Activated CD4-positive, alpha-beta memory T cell treated with anti-CD3 and anti-CD28 coated beads, Interleukin-2, amount 10 ng/mL, durations not matched to agents 7 days and 5 days (primary cell): ENCODE results near the gene PRSS23. TPM values are rescaled to one million over a fixed set of nuclear protein-coding genes. Genes with fewer than 3 reads are reported as not detected.
"Not testable (repeated sequence)": the region's sequence is repeated elsewhere in the genome, so short reads cannot be mapped to it uniquely, and the experiment has no call there.

Experiments
- CTCF ChIA-PET: fragments of 350-600 bp; sonication (Branson Sonifier 250); formaldehyde crosslinking; loops from one replicate; lab custom pipeline; 2021; ENCODE audit warnings: antibody characterized with exemption, inconsistent platforms; lab: Charles Lee
- POLR2A ChIA-PET: fragments of 350-600 bp; sonication (Branson Sonifier 250); formaldehyde crosslinking; loops from one replicate; lab custom pipeline; 2021; ENCODE audit warnings: antibody characterized with exemption; lab: Charles Lee
- DNase-seq: peaks from one replicate; pipeline ENCODE4 v3.0.0-alpha.2; 2020
- H3K27ac Mint-ChIP-seq: one replicate; pipeline ENCODE4 v1.8.0; 2021; ENCODE audit warnings: mild to moderate bottlenecking, mixed read lengths
- H3K27me3 Mint-ChIP-seq: one replicate; pipeline ENCODE4 v1.8.0; 2021; ENCODE audit warnings: mixed read lengths
- H3K36me3 Mint-ChIP-seq: one replicate; pipeline ENCODE4 v1.8.0; 2021; ENCODE audit warnings: low read depth, mixed read lengths
- H3K4me1 Mint-ChIP-seq: one replicate; pipeline ENCODE4 v1.8.0; 2021; ENCODE audit warnings: mixed read lengths
- H3K4me3 Mint-ChIP-seq: one replicate; pipeline ENCODE4 v1.8.0; 2021; ENCODE audit warnings: mild to moderate bottlenecking, mixed read lengths
- H3K9me3 Mint-ChIP-seq: one replicate; pipeline ENCODE4 v1.8.0; 2021; ENCODE audit warnings: mixed read lengths
- total RNA-seq, 2 experiments: library from RNA; stranded (reverse); gene quantifications; one replicate each; pipeline ENCODE4 v1.2.3, GENCODE V29; 2021

The PRSS23 gene
- total RNA-seq: 1 to 10 TPM; 4.0 TPM

GRCh38 chr11:86800076-86800959, at the start of gene PRSS23:
Gene PRSS23 (plus strand): TSS chr11:86800542. CDS start chr11:86807644, 7,102 bp downstream.
- Mint-ChIP-seq H3K27ac (no peak within 1 kb of the TSS), H3K4me1 (peaks cover 42% of the 10 kb centered on the region)

GRCh38 chr11:86753459-86753858, 46.9 kb upstream of the PRSS23 start:
- no peaks in the 10 kb centered on the region for H3K36me3 Mint-ChIP-seq
- CTCF ChIA-PET: no interaction called here
- no peaks in the 10 kb centered on the region for H3K9me3 Mint-ChIP-seq
- no peak for DNase-seq
- H3K4me1 Mint-ChIP-seq: no peaks in the 10 kb centered on the region
- POLR2A ChIA-PET: no interaction called here
- H3K27ac Mint-ChIP-seq: no peak overlapping the region
- H3K27me3 Mint-ChIP-seq: peaks cover 13% of the 10 kb centered on the region
- no peak overlapping the region for H3K4me3 Mint-ChIP-seq

More at GRCh38 chr11:86800076-86800959, at the start of gene PRSS23:
- POLR2A ChIA-PET: no interaction called here
- peaks cover 54% of the 10 kb centered on the region for H3K27me3 Mint-ChIP-seq
- DNase-seq: peak; percentile 53
- no peaks in the 10 kb centered on the region for H3K9me3 Mint-ChIP-seq
- H3K4me3 Mint-ChIP-seq: peak within 1 kb of the TSS; percentile 72
- H3K36me3 Mint-ChIP-seq: no peaks in the 10 kb centered on the region
- CTCF ChIA-PET: interaction anchor here (1.0 to 1.8 kb wide), 3 partner anchors 12 to 192 kb away, joined by 3 to 6 read pairs (median 5); no protein-coding TSS in a partner anchor

GRCh38 chr11:86755146-86755545, 45.2 kb upstream of the PRSS23 start:
- no peaks in the 10 kb centered on the region for H3K4me1 Mint-ChIP-seq
- no peak overlapping the region for H3K27ac Mint-ChIP-seq
- peaks cover 10% of the 10 kb centered on the region for H3K27me3 Mint-ChIP-seq
- ChIA-PET CTCF (no interaction called here), POLR2A (no interaction called here)
- H3K36me3 Mint-ChIP-seq: no peaks in the 10 kb centered on the region
- no peak for DNase-seq
- H3K4me3 Mint-ChIP-seq: no peak overlapping the region
- peaks cover 5% of the 10 kb centered on the region for H3K9me3 Mint-ChIP-seq

GRCh38 chr11:86758171-86758570, 42.2 kb upstream of the PRSS23 start:
- DNase-seq: no peak
- H3K27ac Mint-ChIP-seq: no peak overlapping the region
- POLR2A ChIA-PET: no interaction called here
- no peaks in the 10 kb centered on the region for H3K4me1 Mint-ChIP-seq
- CTCF ChIA-PET: no interaction called here
- peaks cover 6% of the 10 kb centered on the region for H3K9me3 Mint-ChIP-seq
- H3K27me3 Mint-ChIP-seq: peaks cover 5% of the 10 kb centered on the region
- no peaks in the 10 kb centered on the region for H3K36me3 Mint-ChIP-seq
- no peak overlapping the region for H3K4me3 Mint-ChIP-seq

- Mint-ChIP-seq H3K9me3 (peaks cover 6% of the 10 kb centered on the region), H3K4me1 (no peaks in the 10 kb centered on the region), H3K36me3 (no peaks in the 10 kb centered on the region), H3K27me3 (peaks cover 15% of the 10 kb centered on the region), H3K4me3 (no peak overlapping the region), H3K27ac (no peak overlapping the region)
- DNase-seq: no peak
- POLR2A ChIA-PET: no interaction called here
- CTCF ChIA-PET: interaction anchor here (1.0 kb wide), 1 partner anchor 12 kb away, joined by 7 read pairs; no protein-coding TSS in a partner anchor
Observed at GRCh38 chr11:86760577-86760976, 39.8 kb upstream of the PRSS23 start.

- CTCF ChIA-PET: no interaction called here
Observed at GRCh38 chr11:86761978-86762377, 38.4 kb upstream of the PRSS23 start.

GRCh38 chr11:86765203-86765602, 35.1 kb upstream of the PRSS23 start:
- Mint-ChIP-seq H3K36me3 (no peaks in the 10 kb centered on the region), H3K4me1 (no peaks in the 10 kb centered on the region), H3K27me3 (peaks cover 24% of the 10 kb centered on the region), H3K27ac (no peak overlapping the region), H3K9me3 (peaks cover 2% of the 10 kb centered on the region), H3K4me3 (no peak overlapping the region)
- DNase-seq: no peak
- ChIA-PET CTCF (no interaction called here), POLR2A (no interaction called here)

More at GRCh38 chr11:86761978-86762377, 38.4 kb upstream of the PRSS23 start:
- Mint-ChIP-seq H3K9me3 (peaks cover 6% of the 10 kb centered on the region), H3K27ac (no peak overlapping the region), H3K36me3 (no peaks in the 10 kb centered on the region), H3K4me3 (no peak overlapping the region), H3K4me1 (no peaks in the 10 kb centered on the region), H3K27me3 (peaks cover 17% of the 10 kb centered on the region)
- POLR2A ChIA-PET: no interaction called here
- DNase-seq: no peak

- no peaks in the 10 kb centered on the region for H3K4me1 Mint-ChIP-seq
- DNase-seq: no peak
- H3K27me3 Mint-ChIP-seq: peaks cover 21% of the 10 kb centered on the region
- ChIA-PET CTCF (no interaction called here), POLR2A (no interaction called here)
- H3K4me3 Mint-ChIP-seq: no peak overlapping the region
- no peaks in the 10 kb centered on the region for H3K9me3 Mint-ChIP-seq
- no peak overlapping the region for H3K27ac Mint-ChIP-seq
- no peaks in the 10 kb centered on the region for H3K36me3 Mint-ChIP-seq
Observed at GRCh38 chr11:86765878-86766277, 34.5 kb upstream of the PRSS23 start.

- no peak overlapping the region for H3K4me3 Mint-ChIP-seq
- no peak overlapping the region for H3K27ac Mint-ChIP-seq
- no peaks in the 10 kb centered on the region for H3K4me1 Mint-ChIP-seq
- CTCF ChIA-PET: no interaction called here
- H3K27me3 Mint-ChIP-seq: peaks cover 20% of the 10 kb centered on the region
- POLR2A ChIA-PET: no interaction called here
- no peak for DNase-seq
- no peaks in the 10 kb centered on the region for H3K36me3 Mint-ChIP-seq
- no peaks in the 10 kb centered on the region for H3K9me3 Mint-ChIP-seq
Observed at GRCh38 chr11:86769219-86769618, 31.1 kb upstream of the PRSS23 start.

- CTCF ChIA-PET, H3K4me3 Mint-ChIP-seq, DNase-seq, H3K36me3 Mint-ChIP-seq, H3K9me3 Mint-ChIP-seq, POLR2A ChIA-PET, H3K4me1 Mint-ChIP-seq, H3K27ac Mint-ChIP-seq: not testable (repeated sequence)
- H3K27me3 Mint-ChIP-seq: peaks cover 26% of the 10 kb centered on the region
Observed at GRCh38 chr11:86770473-86771027, 29.8 kb upstream of the PRSS23 start.

GRCh38 chr11:86772999-86773398, 27.3 kb upstream of the PRSS23 start:
- H3K4me1 Mint-ChIP-seq: no peaks in the 10 kb centered on the region
- H3K27me3 Mint-ChIP-seq: peaks cover 29% of the 10 kb centered on the region
- H3K27ac Mint-ChIP-seq: no peak overlapping the region
- no peaks in the 10 kb centered on the region for H3K36me3 Mint-ChIP-seq
- H3K4me3 Mint-ChIP-seq: no peak overlapping the region
- H3K9me3 Mint-ChIP-seq: no peaks in the 10 kb centered on the region
- ChIA-PET POLR2A (no interaction called here), CTCF (interaction anchor here (1.3 kb wide), 1 partner anchor 12 kb away, joined by 7 read pairs; no protein-coding TSS in a partner anchor)
- DNase-seq: no peak

GRCh38 chr11:86773513-86774252, 26.7 kb upstream of the PRSS23 start:
- H3K27me3 Mint-ChIP-seq: peaks cover 31% of the 10 kb centered on the region
- DNase-seq: no peak
- no peak overlapping the region for H3K27ac Mint-ChIP-seq
- ChIA-PET CTCF (interaction anchor here (1.3 kb wide), 1 partner anchor 13 kb away, joined by 7 read pairs; no protein-coding TSS in a partner anchor), POLR2A (no interaction called here)
- no peaks in the 10 kb centered on the region for H3K4me1 Mint-ChIP-seq
- H3K9me3 Mint-ChIP-seq: no peaks in the 10 kb centered on the region
- H3K36me3 Mint-ChIP-seq: no peaks in the 10 kb centered on the region
- no peak overlapping the region for H3K4me3 Mint-ChIP-seq

GRCh38 chr11:86774417-86774816, 25.9 kb upstream of the PRSS23 start:
- POLR2A ChIA-PET: no interaction called here
- H3K4me1 Mint-ChIP-seq: no peaks in the 10 kb centered on the region
- CTCF ChIA-PET: no interaction called here
- H3K27me3 Mint-ChIP-seq: peaks cover 34% of the 10 kb centered on the region
- DNase-seq: no peak
- no peak overlapping the region for H3K4me3 Mint-ChIP-seq
- no peak overlapping the region for H3K27ac Mint-ChIP-seq
- H3K36me3 Mint-ChIP-seq: no peaks in the 10 kb centered on the region
- no peaks in the 10 kb centered on the region for H3K9me3 Mint-ChIP-seq
